Spleen (tissue), 11 donors: Measurements from ENCODE around the gene ABAT. TPM values are rescaled to one million over a fixed set of nuclear protein-coding genes. Genes with fewer than 3 reads are reported as not detected.

Source experiments
- DNase-seq: peaks from one replicate; pipeline ENCODE4 v3.0.0-alpha.2; 2020
- H3K27ac ChIP-seq, 8 donors: fragments of 200-600 bp; sonication (generic) in 7 of 8; 1 replicate in 4 of 8; 2 replicates in 4 of 8; pipeline versions ENCODE4 v1.5.0 to v1.8.0; 2016 to 2021; ENCODE audit warnings: inconsistent platforms in 4 of 8, mild to moderate bottlenecking in 4 of 8, moderate library complexity in 1 of 8
- H3K27me3 ChIP-seq, 7 donors: fragments of 200-600 bp; sonication (generic) in 6 of 7; replicated peaks in 1 of 7; 1 replicate in 4 of 7; 2 replicates in 3 of 7; pipeline versions ENCODE4 v1.5.0 to v1.8.0; 2016 to 2021; ENCODE audit warnings: inconsistent platforms in 3 of 7, mild to moderate bottlenecking in 1 of 7
- H3K36me3 ChIP-seq, 6 donors: fragments of 200-600 bp; sonication (generic) in 5 of 6; 1 replicate in 4 of 6; 2 replicates in 2 of 6; pipeline versions ENCODE4 v1.5.0 to v1.8.0; 2016 to 2021; ENCODE audit warnings: inconsistent platforms in 2 of 6
- H3K4me1 ChIP-seq, 6 donors: fragments of 200-600 bp; sonication (generic) in 5 of 6; 1 replicate in 3 of 6; 2 replicates in 3 of 6; pipeline versions ENCODE4 v1.5.0 to v1.8.0; 2016 to 2021; ENCODE audit warnings: inconsistent platforms in 3 of 6
- H3K4me3 ChIP-seq, 8 donors: fragments of 200-600 bp; sonication (generic) in 7 of 8; 1 replicate in 4 of 8; 2 replicates in 4 of 8; pipeline versions ENCODE4 v1.5.0 to v1.8.0; 2016 to 2021; ENCODE audit warnings: inconsistent platforms in 4 of 8, mild to moderate bottlenecking in 4 of 8, moderate library complexity in 2 of 8
- H3K9me3 ChIP-seq, 8 donors: fragments of 200-600 bp; sonication (generic) in 7 of 8; 1 replicate in 4 of 8; 2 replicates in 4 of 8; pipeline versions ENCODE4 v1.5.0 to v1.8.0; 2016 to 2021; ENCODE audit warnings: inconsistent platforms in 4 of 8
- CTCF ChIP-seq, 11 experiments: fragments of 200-600 bp in 7 of 11; fragments of 450-650 bp in 4 of 11; sonication (generic) in 4 of 11; IDR thresholded peaks in 8 of 11; conservative IDR thresholded peaks in 3 of 11; 1 replicate in 7 of 11; 2 replicates in 4 of 11; pipeline versions ENCODE4 v1.4.0 to v1.8.0; 2016 to 2021; ENCODE audit warnings: antibody characterized with exemption in 11 of 11, inconsistent platforms in 4 of 11, mild to moderate bottlenecking in 1 of 11
- POLR2A ChIP-seq, 3 donors: fragments of 450-650 bp; IDR thresholded peaks; one replicate each; pipeline ENCODE4 v1.5.1; 2017; ENCODE audit warnings: antibody characterized with exemption in 3 of 3, mild to moderate bottlenecking in 1 of 3
- POLR2AphosphoS5 ChIP-seq, 3 donors: sonication (generic); formaldehyde crosslinking; IDR thresholded peaks; one replicate each; pipeline ENCODE4 v1.5.1; 2017; ENCODE audit warnings: antibody characterized with exemption in 3 of 3
- WGBS, 5 donors: extraction: QIAGEN DNeasy Blood & Tissue Kit in 3 of 5; methylation state at CpG; one replicate each; pipeline versions ENCODE4 v1.1.5 to v1.1.7; 2013 to 2018; 5-methylcytosine and 5-hydroxymethylcytosine counted together
- intact Hi-C: fragments of 100-400 bp; cut with DNase I; formaldehyde crosslinking; loops from one replicate; pipeline ENCODE4 v1.15.0; 2023; ENCODE audit warnings: low total_unique reads
- polyA plus RNA-seq, 3 donors: library from polyadenylated mRNA; stranded (reverse); fragments of 200-250 nt; gene quantifications; one replicate each; pipeline ENCODE4 v1.2.1, GENCODE V29; 2013
- total RNA-seq, 7 donors: library from RNA; depleted of rRNA in 3 of 7; stranded (reverse); fragments of >200 nt in 3 of 7; fragmentation: NEBNext Ultra II Directional in 4 of 7; extraction: Animal tissue kit (Norgen Biotek cat#: 25700) in 4 of 7; gene quantifications; one replicate each; pipeline versions ENCODE4 v1.1.0 to v1.2.1, GENCODE V29; 2016 to 2021
- donor health status: healthy with polysubstance abuse.
- donor health status: DM: no; HTN: no; CAD: no; lungs with moderate emphysema.
- donor health status: DM: no; HTN: no; CAD: no.
- donor health status: Bipolar disorder and iron deficiency.
- donor health status: healthy.
- donor health status: DM: no; HTN: no; CAD: no.
- donor health status: DM: yes; HTN: yes; CAD: no.

ABAT gene
- total and polyA plus RNA-seq, 10 donors = 3.9 to 13.5 (median 8.3) TPM

- no peak for DNase-seq
- TF ChIP-seq POLR2AphosphoS5 (IDR thresholded peaks at IDR 0.05) (no peak), POLR2A (IDR thresholded peaks at IDR 0.05) (no peak), CTCF (IDR thresholded peaks at IDR 0.05 in 8 of 11, conservative IDR thresholded peaks at IDR 0.05 in 3 of 11) (no peak)
- Histone ChIP-seq H3K4me1 (peaks cover 4 to 23% (median 13%) of the 10 kb centered on the region in 6 donors), H3K27ac (no peak overlapping the region), H3K36me3 (peaks cover 10 to 88% (median 76%) of the 10 kb centered on the region in 6 donors), H3K27me3 (no peaks in the 10 kb centered on the region), H3K9me3 (no peaks in the 10 kb centered on the region), H3K4me3 (no peak overlapping the region)
- intact Hi-C loops = no loop called here
- WGBS, 5 donors = 84 to 93% (median 90%) methylated on average over 6 of the region's 6 CpGs
Measured at GRCh38 chr16:8804313-8804712, 129.9 kb downstream of the ABAT start.

DNA sequence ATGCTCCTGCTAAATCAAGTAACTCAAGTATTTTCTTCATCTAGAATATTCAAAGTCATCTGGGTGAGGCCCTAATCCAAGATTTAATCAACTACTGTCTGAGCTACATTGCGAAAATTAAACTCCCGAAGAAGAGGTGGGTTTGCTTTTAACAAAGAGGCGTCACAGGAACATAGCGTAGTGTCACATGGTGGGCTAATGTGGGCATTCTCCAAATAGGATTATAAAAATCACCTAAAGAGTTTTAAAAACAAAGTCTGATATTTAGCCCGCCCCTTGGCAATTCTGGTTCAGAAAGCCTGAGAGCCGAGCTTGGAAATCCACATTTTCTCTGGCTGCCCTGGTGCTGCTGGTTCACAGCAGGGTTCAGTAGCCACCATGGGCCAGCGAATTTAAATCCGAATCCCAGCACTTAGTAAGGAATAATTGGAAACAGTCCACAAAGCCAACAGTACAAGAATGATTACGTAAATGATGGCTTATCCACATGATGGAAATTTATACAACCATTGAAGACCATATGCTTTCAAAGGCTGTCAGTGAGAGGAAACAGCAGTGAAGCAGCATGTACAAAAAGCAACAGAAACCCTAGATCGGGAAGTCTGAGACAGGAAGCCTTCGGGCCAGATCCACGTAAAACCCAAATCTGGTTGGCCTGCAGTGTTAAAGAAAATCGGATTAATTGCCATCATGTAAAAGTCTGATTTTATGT, 132.0 kb downstream of the ABAT start:
- DNase-seq = no peak
- Histone ChIP-seq H3K27ac (no peak overlapping the region), H3K4me3 (no peak overlapping the region), H3K27me3 (no peaks in the 10 kb centered on the region), H3K36me3 (peaks cover 10 to 100% (median 97%) of the 10 kb centered on the region in 6 donors), H3K4me1 (peaks cover 0 to 4% (median 0%) of the 10 kb centered on the region in 6 donors), H3K9me3 (no peaks in the 10 kb centered on the region)
- no peak for TF ChIP-seq POLR2A (IDR thresholded peaks at IDR 0.05)
- TF ChIP-seq POLR2AphosphoS5 (IDR thresholded peaks at IDR 0.05) = no peak
- TF ChIP-seq CTCF (IDR thresholded peaks at IDR 0.05 in 8 of 11, conservative IDR thresholded peaks at IDR 0.05 in 3 of 11) = no peak
- WGBS, 5 donors = 91 to 96% (median 96%) methylated on average over 13 of the region's 13 CpGs
- intact Hi-C loops = no loop called here

DNA sequence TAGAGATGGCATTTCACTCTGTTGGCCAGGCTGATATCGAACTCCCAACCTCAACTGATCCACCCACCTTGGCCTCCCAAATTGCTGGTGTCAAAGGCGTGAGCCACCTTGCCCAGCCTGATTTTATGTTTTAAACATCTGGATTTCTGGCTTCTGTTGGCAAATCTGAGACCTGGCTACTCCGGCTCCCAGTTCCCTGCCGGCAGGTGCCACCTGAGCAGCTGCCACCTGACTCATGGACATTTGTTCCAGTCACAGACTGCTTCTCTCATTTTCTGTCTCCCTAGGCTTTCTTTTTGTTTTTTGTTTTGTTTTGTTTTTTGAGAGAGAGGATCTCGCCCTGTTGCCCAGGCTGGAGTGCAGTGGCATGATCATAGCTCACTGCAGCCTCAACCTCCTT, 132.8 kb downstream of the ABAT start:
- 96 to 99% (median 97%) methylated on average over 5 of the region's 5 CpGs for WGBS, 5 donors
- H3K4me3 ChIP-seq = no peak overlapping the region
- H3K36me3 ChIP-seq = peaks cover 11 to 100% (median 98%) of the 10 kb centered on the region in 6 donors
- intact Hi-C loops = no loop called here
- H3K27me3 ChIP-seq = no peaks in the 10 kb centered on the region
- H3K4me1 ChIP-seq = no peaks in the 10 kb centered on the region
- no peak overlapping the region for H3K27ac ChIP-seq
- no peaks in the 10 kb centered on the region for H3K9me3 ChIP-seq
- no peak for DNase-seq
- TF ChIP-seq CTCF (IDR thresholded peaks at IDR 0.05 in 8 of 11, conservative IDR thresholded peaks at IDR 0.05 in 3 of 11) = no peak
- no peak for TF ChIP-seq POLR2A (IDR thresholded peaks at IDR 0.05)
- no peak for TF ChIP-seq POLR2AphosphoS5 (IDR thresholded peaks at IDR 0.05)

DNA sequence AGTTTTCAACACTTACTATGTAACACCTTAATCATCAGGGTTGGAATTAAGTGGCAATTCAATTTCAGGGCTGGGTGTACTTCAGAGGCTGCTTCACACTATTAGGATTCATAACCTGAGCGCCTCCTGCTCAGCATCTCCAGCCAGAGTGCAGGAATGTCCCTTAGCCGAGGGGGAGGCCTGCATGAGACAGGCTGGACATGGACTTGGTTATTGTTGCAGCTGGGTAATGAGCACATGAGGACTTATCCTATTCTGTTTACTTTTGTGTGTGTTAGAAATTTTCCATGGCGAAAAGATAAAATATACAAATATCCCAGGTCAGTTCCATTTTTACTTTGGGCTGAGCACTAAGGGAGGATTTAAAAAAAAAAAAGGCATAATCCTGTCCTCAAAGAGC, 133.6 kb downstream of the ABAT start:
- H3K27ac ChIP-seq = no peak overlapping the region
- no peaks in the 10 kb centered on the region for H3K27me3 ChIP-seq
- H3K9me3 ChIP-seq = no peaks in the 10 kb centered on the region
- peaks cover 16 to 100% (median 98%) of the 10 kb centered on the region in 6 donors for H3K36me3 ChIP-seq
- H3K4me1 ChIP-seq = no peaks in the 10 kb centered on the region
- TF ChIP-seq CTCF (IDR thresholded peaks at IDR 0.05 in 8 of 11, conservative IDR thresholded peaks at IDR 0.05 in 3 of 11) = no peak
- TF ChIP-seq POLR2A (IDR thresholded peaks at IDR 0.05) = no peak
- TF ChIP-seq POLR2AphosphoS5 (IDR thresholded peaks at IDR 0.05) = no peak
- intact Hi-C loops = no loop called here
- DNase-seq = no peak
- H3K4me3 ChIP-seq = no peak overlapping the region
- 94 to 97% (median 96%) methylated on average over 3 of the region's 3 CpGs for WGBS, 5 donors
